ENCODE results near the gene DIP2A.

DIP2A gene

DNA sequence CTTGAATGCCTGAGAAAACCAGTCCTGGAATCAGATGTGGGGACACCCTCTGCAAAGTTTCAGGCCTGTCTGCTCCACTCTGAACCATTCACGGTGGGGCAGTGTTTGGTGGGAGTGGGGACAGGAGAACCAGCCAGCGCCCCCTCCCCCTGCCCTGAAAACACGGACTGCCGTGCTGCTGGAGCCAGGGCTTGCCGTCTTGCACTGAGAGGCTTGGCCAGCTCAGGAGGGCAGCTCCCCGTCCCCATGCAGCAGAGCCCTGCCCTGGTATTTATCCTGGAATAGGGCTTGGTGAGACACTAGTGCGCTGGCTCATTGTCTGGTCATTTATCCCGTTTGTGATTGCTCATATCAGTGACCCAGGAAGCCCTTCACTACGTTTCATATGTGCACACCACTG is 142.3 kb downstream of the DIP2A start:
- no peak overlapping the region for H3K27ac ChIP-seq
- TF ChIP-seq, protein P1, sequence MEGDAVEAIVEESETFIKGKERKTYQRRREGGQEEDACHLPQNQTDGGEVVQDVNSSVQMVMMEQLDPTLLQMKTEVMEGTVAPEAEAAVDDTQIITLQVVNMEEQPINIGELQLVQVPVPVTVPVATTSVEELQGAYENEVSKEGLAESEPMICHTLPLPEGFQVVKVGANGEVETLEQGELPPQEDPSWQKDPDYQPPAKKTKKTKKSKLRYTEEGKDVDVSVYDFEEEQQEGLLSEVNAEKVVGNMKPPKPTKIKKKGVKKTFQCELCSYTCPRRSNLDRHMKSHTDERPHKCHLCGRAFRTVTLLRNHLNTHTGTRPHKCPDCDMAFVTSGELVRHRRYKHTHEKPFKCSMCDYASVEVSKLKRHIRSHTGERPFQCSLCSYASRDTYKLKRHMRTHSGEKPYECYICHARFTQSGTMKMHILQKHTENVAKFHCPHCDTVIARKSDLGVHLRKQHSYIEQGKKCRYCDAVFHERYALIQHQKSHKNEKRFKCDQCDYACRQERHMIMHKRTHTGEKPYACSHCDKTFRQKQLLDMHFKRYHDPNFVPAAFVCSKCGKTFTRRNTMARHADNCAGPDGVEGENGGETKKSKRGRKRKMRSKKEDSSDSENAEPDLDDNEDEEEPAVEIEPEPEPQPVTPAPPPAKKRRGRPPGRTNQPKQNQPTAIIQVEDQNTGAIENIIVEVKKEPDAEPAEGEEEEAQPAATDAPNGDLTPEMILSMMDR (conservative IDR thresholded peaks at IDR 0.05): no peak
- TF ChIP-seq ZFX (IDR thresholded peaks at IDR 0.05): no peak

DNA sequence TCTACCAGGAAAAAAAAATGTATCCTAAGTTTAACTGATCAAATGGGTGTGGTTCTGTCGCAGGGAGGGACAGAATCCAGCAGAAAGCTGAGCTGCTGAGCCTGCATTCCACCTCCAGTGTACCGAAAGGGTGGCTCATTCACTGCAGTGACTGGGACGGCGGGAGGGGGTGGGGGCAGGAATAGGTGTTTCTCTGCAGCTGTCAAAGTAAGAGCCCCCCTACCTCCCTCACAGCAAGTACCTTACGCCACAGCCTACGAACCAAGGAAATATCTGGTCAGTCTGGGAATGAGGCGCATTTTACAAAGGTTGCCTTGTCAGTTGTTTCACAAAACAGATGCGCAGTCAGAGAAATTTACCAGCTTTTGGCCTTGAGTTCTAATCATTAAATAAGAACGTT is 144.5 kb downstream of the DIP2A start:
- H3K27ac ChIP-seq: no peak overlapping the region
- TF ChIP-seq, protein P1 (conservative IDR thresholded peaks at IDR 0.05): no peak
- TF ChIP-seq ZFX (IDR thresholded peaks at IDR 0.05): no peak

DNA sequence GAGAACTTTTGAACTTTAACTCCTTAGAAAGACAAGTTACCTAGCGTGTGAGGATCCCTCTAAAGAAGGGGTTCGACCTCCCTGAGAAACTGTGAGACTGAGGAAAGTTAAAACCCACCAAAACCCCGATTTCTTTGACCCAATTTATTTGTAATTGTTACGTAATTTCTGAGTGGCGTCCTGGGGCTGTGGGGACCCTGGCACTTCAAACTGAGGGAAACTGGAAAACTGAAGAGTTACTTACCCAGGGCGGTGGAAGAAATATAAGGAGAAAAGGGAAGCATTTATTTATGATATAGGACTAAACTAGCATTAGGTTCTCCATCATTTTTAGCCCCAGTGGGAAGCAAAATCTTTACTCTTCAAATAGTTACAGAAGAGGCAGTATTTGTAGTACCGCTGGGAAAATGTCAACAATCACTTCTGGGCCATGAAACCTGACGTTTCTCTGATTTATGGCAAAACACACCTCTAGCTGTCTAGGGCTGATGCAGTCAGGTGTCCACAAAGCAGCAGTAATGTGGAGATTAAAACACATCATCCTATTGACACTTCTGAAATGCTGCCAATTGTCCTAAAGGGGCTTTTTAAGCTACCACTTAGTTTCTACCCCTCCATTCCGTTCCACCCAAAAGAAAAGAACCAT is 145.8 kb downstream of the DIP2A start:
- no peak for TF ChIP-seq ZFX (IDR thresholded peaks at IDR 0.05)
- TF ChIP-seq, protein P1 (conservative IDR thresholded peaks at IDR 0.05): no peak
- H3K27ac ChIP-seq: no peak overlapping the region

DNA sequence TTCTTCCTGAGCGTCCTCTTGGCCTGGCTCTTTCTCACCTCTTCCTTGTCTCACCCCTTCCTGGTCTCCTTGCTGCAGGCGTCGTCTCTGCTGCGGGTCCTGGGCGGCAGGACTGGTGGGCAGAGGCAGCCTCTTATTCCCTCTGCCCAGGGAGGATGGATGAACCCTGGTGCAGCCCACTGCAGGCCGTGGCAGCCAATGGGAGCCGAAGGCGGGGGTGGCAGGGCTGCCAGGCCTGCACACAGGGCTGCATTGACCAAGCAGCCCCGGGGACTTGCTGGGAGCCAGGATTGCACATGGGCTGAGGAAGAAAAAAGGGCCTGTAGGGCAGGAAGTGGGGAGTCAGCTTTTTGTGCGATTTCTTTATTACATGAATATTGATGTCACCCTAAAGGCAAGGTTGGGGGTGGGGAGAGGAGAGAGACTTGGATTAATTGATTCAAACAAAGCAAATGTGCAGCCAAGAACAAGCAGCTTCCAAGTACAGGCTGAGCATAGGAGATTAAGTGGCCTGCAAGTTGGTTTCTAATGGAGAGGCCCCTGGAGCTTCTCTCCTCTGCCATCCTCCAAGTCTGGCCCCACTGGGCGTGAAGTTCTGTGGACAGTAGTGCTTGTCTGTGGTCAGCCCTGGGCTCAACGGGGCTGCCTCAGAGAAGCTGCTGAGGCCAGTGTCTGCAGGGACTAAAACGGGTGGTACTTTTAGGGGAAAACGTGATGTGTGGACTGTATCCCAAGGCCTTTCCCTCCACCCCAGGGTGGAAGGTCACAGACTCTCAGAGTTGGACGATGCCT is 146.5 kb downstream of the DIP2A start, which contains the start of gene S100B:
S100B (minus strand) TSS at position 108 of the 792 bp plus-strand sequence. CDS start 2,667 bp downstream, outside the sequence.
- H3K27ac ChIP-seq: no peak within 1 kb of the TSS
- TF ChIP-seq, protein P1 (conservative IDR thresholded peaks at IDR 0.05): no peak
- no peak for TF ChIP-seq ZFX (IDR thresholded peaks at IDR 0.05)

DNA sequence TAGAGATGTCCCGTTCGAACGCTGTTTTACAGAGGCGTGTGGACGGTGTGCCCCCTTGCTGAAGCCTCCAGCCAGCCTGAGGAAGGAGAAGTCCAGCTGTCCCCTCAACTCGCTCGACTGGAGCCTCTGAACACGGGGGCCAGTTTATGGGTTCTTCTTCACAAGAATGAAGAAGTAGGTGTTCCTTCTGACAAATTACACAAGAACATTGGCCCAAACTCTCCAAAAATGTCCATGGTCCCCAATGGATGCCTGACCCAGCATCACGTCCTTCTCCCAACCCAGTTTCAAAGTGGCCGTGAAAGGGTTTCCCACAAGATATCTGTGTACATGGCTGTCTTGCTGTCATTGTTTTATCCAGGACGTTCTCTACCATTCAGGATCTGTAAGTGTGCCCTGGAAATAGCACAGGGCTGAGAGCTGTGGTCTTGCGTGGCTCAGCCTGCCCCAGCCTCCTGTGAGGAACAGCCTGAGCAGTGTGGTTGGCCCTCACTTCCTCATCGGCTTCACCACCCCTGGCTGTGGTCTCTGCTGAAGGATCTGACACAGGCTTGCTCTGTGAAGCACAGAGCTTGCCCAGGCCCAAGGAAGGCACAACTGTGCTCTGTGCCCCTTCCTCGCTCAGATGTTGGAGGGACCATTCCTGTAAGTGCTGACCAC is 147.2 kb downstream of the DIP2A start:
- no peak for TF ChIP-seq ZFX (IDR thresholded peaks at IDR 0.05)
- TF ChIP-seq, protein P1 (conservative IDR thresholded peaks at IDR 0.05): no peak
- no peak overlapping the region for H3K27ac ChIP-seq

DNA sequence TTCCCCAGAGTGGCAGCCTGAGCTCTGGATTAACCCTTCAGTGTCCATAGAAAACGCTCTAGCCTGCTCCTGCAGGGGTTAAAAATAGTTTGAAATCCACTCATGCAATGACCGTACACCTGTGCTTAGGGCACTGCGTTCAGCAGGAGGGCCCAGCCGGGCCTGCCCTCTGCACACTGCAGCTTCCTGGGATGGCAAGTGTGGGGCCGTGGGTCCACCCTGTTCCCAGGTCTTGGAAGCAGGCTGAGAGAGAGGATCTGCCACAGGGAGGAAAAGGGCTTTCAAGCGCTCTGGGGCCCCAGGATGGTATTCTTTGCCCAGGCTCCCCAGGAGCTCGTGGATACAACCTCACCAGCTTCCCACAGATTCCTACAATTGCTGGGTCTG is 147.7 kb downstream of the DIP2A start:
- no peak overlapping the region for H3K27ac ChIP-seq
- TF ChIP-seq, protein P1 (conservative IDR thresholded peaks at IDR 0.05): no peak
- TF ChIP-seq ZFX (IDR thresholded peaks at IDR 0.05): no peak

DNA sequence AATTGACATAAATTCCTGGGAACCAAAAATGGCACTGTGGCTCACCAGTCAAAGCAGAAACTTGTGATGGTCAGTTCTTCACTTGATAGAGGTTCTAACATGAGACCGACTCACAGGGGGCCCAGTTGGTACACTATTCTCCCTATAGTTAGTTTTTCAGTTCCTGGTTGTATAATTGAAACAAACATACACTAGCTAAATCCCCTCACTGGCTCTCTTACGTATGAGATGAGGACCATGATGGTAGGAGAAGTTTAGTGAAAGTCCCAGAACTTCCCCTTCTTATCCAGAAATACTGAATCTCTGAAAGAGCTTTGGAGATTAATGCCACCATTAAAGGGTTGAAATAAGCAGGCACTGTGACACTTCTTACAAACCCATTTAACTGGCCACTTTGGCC is 148.9 kb downstream of the DIP2A start:
- no peak for TF ChIP-seq ZFX (IDR thresholded peaks at IDR 0.05)
- TF ChIP-seq, protein P1 (conservative IDR thresholded peaks at IDR 0.05): no peak
- H3K27ac ChIP-seq: no peak overlapping the region

All from C4-2B (cell line).